Astrocyte (in vitro differentiated cells and primary cell): ENCODE data around the gene ASB8.

Source experiments
- EZH2 ChIP-seq: IDR thresholded peaks from 2 replicates; pipeline ENCODE4 v1.6.1; 2012; ENCODE audit warnings: mild to moderate bottlenecking, low read length, inconsistent platforms; ENCODE audit not compliant: insufficient read depth
- TF ChIP-seq, protein P1 (sequence below): IDR thresholded peaks from 2 replicates; pipeline ENCODE4 v1.5.1; 2011; ENCODE audit warnings: low read depth, mild to moderate bottlenecking, inconsistent platforms, low read length, moderate library complexity; ENCODE audit not compliant: insufficient read depth

DNA sequence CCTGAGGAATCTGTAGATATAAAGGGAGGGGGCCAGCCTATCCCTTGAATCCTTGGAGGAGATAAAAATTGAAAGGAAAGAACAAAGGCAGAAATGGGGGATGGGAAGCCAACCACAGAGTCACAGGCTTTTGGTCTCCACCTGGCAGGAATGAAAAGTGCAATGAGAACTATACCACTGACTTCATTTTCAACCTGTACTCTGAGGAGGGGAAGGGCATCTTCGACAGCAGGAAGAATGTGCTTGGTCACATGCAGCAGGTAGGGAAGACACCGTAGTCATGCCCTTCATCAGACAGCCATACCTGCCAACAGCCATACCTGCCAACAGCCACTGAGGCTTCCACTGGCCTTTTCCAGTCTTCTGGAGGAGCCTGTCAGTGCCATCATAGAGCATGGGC is 13.4 kb downstream of the ASB8 start:
- TF ChIP-seq, protein P1, sequence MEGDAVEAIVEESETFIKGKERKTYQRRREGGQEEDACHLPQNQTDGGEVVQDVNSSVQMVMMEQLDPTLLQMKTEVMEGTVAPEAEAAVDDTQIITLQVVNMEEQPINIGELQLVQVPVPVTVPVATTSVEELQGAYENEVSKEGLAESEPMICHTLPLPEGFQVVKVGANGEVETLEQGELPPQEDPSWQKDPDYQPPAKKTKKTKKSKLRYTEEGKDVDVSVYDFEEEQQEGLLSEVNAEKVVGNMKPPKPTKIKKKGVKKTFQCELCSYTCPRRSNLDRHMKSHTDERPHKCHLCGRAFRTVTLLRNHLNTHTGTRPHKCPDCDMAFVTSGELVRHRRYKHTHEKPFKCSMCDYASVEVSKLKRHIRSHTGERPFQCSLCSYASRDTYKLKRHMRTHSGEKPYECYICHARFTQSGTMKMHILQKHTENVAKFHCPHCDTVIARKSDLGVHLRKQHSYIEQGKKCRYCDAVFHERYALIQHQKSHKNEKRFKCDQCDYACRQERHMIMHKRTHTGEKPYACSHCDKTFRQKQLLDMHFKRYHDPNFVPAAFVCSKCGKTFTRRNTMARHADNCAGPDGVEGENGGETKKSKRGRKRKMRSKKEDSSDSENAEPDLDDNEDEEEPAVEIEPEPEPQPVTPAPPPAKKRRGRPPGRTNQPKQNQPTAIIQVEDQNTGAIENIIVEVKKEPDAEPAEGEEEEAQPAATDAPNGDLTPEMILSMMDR = no peak
- TF ChIP-seq EZH2 = no peak
